DMS79 treated with DMSO at 0.1 percent for 48 hours (cell line): ENCODE data around the gene OXSR1.
A peak's percentile ranks its signal among the peaks of the same experiment; 100 is the strongest.

Experiments
- DNase-seq: peaks from one replicate; lab custom pipeline; 2025; lab: John Stamatoyannopoulos, UW

OXSR1 gene

DNA sequence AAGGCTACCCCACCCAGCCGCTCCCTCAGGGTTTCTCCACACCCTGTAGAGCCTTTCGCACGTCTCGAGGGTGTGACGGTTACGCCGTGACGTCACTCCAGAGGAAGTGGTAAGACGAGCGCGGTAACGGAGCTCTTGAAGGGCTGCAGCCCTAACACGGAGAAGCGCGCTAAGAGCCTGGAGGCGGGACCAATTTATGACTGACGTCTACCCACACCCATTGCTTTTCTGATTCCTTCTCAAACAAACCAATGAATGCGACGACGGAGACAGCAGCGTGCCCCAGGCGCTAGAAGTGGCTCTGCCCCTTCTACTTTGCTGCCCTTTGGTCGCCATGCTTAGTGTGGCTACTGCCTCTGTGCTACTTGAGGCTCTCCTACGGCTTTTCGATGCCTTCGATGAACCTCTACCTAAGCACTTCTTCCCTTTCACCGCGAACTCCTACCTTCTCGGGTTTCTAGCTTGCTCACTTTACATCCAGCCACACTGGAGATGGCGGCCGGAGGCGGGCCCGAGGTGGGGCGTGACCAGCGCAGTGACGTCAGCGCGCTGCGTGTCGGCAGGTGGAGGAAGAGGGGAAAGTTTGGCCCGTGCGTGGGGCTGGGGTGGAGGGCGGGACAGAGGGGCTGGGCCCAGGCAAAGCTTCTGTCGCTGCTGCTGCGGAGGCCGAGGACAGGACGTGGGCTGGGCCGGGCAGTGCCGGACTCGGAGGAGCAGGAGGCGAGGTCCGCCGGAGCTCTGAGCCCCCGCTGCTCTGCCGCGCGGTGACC, at the start of gene OXSR1:
OXSR1 (plus strand) TSS at position 586 of the 770 bp plus-strand sequence. CDS start 340 bp downstream, outside the sequence.
- DNase-seq, result peak; percentile 91

DNA sequence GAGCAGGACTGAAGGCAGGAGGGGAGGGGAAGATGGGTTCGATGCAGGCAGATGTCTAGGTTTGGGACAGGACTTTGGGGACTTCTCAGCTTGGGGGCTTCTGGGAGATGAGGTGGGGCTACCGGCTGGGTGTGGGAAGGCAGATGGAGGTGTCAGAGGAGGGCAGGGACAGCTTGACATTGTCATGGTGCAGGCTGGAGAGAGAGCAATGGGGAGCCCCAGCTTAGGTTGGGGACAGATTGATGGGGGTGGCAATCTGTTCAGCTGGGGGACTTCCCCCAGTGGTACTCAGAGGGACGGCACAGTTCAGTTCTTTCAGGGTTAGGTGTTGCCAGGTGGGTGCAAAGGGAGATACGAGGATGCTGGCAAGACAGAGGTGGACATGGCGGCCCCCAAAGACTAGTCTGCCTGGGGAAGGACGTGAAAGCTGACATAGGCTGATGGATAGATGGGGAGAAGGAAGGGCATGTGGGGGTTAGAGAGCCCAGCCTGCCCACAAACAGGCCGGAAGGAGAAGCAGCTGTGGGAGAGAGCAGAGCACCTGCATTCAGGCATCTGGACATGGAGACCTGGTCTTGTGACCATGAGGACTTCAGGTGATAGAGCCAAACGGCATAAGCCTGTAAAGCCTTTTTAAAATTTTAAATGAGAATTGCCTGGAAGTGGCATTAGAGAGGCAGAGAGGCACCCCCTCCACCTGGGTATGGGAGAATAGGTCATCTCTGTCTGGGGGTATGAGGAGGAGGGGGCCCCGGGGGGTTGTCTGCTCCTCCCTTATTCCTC, 49.5 kb upstream of the OXSR1 start:
- DNase-seq, result no peak

DNA sequence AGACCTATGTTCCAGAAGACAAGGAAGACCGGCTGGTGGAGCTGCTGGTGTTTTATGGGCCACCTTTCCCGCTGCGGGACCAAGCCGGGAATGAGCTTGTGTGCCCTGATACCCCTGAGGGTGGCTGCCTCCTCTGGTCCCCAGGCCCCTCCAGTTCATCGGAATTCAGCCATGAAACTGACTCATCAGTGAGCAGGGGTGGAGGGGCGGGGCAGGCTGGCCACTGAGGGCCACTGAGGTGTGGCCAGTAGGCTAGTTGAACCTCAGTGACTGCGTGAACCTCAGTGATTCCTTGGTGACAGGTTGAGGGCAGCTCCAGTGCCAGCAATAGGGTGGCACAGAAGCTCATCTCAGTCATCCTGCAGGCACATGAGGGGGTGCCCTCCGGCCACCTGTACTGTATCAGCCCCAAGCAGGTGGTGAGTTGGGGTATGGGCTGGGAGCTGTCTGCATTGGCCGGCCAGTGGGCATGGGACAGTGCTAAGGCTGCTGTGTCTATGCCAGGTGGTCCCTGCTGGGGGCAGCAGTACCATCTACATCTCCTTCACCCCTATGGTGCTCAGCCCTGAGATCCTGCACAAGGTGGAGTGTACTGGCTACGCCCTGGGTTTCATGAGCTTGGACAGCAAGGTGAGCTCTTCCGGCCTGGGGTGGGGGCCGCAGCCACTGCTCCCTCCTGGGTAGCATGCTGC, 48.7 kb upstream of the OXSR1 start:
- DNase-seq, result no peak

DNA sequence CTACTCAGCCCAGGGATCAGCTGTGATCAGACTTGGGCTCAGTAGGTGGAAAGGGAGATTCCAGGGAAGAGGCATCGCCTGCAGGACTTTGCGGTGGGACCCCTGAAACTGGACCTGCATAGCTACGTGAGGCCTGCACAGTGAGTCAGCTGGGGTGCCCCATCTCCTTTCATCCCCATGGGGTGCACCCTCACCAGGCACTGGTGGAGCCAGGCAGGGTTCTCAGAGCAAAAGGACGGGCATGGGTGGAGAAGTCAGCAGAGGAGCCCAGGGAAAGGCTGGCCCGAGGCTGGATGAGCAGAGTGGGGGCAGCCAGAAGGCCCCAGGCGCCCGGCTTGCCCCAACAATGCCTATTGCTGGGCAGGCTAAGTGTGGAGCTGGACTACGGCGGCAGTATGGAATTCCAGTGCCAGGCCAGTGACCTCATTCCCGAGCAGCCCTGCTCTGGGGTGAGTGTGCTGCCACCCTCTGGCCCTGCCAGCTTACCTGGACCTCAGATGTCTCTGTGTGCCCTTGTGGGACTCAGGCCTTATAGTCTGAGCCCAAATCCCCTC, 48.1 kb upstream of the OXSR1 start:
- DNase-seq, result no peak

DNA sequence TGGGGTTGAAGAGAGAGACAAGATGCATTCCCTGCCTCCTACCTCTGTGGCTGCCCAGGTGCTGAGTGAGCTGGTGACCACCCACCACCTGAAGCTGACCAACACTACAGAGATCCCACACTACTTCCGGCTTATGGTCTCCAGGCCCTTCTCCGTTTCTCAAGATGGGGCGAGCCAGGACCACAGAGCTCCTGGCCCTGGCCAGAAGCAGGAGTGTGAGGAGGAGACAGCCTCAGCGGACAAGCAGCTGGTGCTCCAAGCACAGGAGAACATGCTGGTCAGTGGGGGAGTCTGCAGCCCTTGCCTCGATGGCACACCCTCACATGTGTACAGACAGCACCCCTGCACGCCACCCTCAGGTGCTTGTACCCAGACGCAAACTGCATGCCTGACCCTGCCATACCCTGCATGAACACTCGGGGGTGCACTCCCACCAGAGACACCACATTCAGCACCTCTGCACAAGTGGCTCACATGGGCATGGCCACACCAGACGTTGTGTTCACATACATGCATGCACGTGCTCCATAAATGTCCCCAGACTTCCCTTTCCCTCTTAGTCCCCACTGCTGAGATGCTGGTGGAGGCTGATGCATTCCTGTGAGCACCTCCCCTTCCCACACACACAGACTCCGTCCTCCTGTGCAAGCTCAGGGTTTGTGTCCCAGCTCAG, 47.5 kb upstream of the OXSR1 start:
- no peak for DNase-seq

DNA sequence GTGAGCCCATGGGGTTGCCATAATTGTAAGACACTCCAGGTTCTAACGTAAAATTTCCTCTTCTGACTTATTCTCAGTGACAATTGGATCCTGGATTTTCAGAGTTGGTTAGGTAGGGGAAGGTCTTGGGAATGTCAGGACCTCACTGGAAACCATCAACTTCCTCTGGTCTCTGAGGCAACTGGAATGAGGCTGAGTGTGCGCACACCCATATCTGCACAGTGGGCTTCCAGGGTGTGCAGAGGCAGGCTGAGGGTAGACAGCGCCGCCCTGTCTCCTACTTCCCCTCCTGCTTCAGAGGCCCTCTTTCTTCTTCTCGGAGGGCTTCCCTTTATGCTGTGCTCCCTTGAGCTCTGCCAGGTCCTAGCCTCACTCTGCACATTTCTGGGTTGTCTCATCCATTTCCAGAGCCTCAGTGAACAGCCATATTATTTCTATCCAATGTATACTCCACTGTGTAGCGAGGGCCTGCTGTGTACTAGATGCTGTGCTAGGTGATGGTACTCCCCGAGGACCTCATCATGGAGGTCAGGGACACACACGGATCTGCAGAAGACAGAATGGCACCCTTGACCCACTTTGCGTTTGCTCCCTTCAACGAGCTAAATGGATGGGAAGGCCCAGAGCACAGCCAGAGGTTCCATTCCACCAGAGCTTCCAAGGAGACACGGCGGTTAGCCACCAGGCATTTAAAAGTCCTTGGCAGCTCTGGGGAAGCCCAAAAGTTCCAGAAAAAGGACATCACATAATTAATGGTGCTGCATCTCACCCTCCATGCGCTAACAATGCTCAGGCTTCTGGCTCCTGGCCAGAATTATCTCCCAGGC, 46.7 kb upstream of the OXSR1 start:
- no peak for DNase-seq

DNA sequence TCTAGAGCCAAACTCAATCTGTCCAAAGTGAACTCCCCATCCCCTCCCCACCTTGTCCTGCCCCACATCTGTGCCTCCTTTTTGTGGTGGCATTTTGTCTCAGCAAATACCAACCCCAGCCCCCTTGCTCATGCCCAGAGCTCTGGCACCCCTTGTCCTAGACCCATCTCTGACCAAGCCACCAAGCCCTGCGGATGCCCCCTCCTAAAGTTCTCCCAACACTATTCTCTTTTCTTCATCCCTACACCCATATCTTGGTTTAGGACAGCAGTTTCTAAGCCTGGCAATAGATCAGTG, 46.1 kb upstream of the OXSR1 start:
- no peak for DNase-seq

DNA sequence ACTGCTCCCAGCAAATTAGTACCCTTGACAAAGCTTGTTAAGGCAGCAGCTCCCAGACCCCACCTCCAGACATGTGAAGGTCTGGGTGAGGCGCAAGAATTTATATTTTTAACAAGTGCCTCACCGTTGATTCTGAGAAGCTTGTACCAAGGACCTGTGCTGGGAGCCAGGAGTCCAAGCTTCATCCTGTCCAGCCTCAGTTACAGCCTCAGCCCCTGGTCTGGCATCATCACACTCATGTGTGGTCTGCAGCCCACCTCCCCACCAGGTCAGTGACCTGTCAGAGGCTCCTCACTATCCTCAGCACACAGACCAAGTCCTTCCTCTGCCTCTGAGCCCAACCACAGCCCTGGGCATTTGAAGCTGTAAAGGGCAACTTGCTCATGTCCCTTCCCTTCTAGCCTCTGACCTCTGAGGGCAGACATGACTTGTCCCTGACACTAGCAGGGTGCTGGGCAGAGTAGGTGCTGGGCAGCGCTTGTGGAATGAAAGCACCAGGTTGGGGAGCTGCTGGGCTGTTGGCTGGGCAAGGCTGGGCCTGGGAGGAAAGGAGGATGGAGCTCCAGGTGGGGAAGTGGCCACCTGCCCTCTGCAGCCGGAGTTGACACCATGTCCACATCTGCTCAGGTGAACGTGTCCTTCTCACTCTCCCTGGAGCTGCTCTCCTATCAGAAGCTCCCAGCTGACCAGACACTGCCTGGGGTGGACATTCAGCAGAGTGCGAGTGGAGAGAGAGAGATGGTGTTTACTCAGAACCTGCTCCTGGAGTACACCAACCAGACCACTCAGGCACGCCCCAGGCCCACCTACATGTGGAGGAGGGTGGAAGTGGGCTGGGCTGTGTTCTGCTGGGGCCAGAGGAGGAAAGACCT, 45.3 kb upstream of the OXSR1 start:
- no peak for DNase-seq

DNA sequence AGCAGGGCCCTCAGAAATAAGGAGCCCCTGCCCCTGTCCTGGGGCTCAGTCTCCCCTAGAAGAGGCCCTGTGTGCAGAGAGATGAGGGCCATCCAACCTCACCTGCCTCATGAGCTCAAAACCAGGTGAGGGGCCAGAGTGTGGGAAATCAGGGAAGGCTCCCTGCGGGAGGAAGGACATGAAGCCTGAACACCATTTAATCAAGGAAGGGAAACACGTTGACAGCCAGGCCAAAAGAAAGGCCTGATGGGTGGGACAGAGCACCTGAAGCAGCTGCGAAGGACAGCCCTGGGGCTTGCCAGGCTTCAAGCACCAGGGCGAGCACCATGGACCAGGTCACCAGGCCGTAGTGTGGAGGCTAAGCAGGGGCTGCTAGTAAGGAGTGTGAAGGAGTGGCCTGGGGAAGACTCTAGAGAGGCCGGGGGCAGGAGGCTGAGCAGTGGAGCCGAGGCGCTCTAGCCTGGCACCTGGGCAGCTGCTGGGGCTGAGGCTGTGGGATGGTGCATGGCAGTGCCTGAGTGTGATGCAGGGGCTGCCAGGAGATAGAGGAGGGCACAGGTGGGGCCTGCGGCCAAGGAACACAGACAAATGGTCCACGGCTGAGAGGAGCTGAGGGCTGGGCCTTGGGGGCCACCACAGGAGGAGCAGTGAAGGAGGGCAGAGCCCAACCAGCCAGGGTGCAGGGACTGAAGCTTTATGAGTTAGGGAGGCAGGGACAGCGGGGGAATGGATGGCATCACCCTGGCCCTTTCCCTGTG, 44.5 kb upstream of the OXSR1 start:
- no peak for DNase-seq

DNA sequence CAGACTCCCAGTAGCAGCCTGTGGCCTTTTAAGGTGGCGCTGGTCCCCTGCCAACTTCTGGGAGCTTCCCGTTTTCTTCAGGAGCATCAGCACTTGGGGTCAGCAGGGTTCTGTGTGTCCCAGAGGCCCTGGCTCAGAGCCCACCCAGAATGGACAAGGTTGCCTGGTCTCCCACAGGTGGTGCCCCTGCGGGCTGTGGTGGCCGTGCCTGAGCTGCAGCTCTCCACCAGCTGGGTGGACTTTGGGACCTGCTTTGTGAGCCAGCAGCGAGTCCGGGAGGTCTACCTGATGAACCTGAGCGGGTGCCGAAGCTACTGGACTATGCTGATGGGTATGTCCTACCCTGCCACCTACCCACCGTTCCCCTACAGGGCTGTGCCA, 43.9 kb upstream of the OXSR1 start:
- DNase-seq, result no peak

DNA sequence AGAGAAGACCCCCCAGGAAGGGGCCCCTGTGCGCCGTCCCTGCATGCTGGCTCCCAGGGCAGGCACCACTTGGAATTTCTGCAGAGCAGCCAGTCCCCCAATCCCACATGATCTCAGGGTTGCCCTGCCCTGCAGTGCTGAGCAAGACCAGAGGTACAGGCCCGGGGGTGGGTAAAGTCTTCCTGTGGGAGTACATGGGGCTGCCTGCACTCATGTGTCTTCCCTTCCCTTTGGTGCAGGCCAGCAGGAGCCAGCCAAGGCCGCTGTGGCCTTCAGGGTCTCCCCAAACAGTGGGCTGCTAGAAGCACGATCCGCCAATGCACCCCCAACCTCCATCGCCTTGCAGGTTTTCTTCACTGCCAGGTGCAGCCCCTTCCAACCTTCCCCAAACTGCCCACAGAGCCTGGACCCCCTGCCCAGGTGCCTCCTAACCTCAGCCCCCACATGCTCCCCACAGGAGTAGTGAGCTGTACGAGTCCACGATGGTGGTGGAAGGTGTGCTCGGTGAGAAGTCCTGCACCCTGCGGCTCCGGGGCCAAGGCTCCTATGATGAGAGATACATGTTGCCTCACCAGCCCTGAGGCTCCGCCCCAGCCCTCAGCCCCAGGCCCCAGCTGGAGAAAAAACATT, 43.4 kb upstream of the OXSR1 start:
- no peak for DNase-seq

DNA sequence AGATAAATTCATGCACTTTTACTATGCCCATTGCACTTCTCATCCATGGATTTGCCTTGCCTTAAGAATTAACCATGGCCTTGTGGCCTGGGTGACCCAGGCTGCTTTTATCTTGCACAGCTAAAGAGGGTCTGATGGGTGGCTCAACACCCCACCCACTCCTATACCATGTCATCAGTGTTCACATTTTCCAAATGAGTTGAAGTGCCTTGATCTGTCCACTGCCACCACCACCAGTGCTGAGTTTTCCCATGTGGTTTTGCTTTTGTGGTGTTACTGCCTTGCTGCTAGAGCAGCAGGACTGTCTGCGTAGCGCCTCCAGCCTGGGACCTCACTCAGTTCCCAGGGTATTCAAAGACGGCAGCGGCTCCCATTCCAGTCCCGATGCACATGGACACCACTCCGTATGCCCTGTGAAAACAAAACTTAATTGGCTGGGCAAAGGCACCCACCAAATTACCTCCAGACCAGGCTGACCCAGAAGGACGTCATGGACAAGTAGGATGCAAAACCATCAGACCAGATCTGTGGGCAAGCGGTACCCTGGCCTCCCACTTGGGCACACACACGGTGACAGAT, 42.5 kb upstream of the OXSR1 start:
- no peak for DNase-seq

DNA sequence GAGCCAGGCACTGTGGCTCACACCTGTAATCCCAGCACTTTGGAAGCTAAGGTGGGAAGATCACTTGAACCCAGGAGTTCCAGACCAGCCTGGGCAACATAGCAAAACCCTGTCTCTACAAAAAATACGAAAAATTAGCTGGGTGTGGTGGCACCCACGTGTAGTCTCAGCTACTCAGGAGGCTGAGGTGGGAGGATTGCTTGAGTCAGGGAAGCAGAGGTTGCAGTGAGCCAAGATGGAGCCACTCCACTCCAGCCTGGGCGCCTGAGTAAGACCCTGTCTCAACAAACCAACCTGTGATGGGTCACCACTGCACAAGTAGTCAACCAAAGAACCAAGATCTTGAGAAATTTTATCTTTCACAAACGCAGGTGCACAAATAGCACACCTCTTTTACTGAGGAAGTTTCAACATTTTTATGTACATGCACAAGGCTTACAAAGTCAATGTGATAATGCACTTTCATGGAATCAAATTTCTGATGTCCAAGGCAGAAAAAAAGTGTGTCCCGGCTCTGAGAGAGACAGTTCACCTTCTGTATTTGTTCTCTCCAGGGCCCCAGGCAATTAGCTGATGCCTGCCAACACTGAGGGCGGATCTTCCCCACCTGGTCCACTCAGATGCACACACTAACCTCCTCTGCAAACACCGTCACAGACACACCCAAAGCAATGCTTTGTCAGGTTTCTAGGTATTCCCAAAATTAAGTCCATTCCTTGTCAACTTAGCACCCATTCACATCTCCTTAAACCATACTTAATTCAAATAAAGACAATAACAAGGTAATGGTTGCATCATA, 40.8 kb upstream of the OXSR1 start:
- no peak for DNase-seq

DNA sequence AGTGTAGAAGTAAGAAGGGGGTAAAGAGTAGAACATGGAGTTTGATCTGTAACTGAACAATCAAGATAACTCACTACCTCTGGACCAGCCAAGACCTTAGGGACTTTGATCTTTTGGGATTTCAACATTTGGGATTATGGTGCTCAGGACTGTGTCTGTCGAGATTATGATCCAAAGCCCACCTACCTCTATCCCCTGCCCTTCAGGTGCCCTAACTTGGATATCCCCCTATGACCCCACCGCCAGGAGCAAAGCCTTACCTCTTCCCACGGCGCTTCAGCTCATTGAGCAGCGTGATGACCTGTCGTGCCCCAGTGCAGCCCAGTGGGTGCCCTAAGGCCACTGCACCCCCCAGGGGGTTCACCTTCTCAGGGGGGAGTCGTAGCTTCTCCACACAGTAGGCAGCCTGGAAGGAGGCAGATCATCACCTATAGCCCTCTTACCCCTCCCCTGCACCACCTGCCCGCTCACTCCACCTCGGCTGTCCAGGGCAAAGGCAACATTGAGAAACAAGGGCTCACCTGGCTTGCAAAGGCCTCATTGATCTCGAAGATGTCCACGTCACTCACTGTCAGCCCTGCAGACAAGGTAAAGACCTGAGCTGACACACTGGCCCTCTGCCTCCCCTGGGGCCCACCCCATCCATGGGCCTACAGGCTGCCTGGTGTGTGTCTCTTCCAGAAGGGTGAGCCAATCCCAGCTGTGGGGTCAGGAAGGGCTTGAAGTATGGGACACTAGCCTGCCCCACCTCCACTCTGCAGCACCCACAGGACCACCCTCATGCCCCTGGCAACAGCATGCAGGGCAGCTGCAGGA, 39.8 kb upstream of the OXSR1 start:
- DNase-seq, result no peak

DNA sequence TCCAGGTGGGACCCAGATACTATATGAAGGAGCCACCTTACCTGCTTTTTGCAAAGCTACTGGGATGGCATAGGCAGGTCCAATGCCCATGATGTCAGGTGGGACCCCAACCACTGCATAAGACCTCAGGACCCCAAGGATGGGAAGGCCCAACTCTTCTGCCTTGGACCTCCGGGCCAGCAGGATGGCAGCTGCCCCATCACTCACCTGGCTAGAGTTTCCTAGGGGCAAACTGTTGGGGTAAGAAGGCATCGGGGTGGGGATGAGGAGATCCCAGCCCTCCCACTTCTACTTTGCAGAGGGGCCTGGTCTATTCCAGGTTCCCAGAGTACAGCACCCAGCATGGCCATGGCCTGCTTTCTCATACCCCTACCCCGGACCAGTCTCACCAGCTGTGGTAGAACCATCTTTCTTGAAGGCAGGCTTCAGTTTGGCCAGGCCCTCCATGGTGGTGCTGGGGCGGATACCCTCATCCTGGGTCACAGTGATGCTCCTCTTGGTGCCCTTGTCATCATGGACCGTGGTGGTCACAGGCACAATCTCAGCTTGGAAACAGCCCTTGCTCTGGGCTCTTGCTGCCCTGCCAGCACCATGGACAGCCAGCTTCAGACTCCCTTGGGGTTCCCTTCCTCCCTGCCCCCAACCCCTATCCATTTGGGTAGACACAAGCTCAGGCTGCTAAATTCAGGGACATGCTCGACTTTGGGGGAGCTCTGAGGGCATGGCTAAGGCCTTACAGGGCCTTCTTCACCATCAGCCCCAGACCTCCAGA, 39.0 kb upstream of the OXSR1 start:
- no peak for DNase-seq

DNA sequence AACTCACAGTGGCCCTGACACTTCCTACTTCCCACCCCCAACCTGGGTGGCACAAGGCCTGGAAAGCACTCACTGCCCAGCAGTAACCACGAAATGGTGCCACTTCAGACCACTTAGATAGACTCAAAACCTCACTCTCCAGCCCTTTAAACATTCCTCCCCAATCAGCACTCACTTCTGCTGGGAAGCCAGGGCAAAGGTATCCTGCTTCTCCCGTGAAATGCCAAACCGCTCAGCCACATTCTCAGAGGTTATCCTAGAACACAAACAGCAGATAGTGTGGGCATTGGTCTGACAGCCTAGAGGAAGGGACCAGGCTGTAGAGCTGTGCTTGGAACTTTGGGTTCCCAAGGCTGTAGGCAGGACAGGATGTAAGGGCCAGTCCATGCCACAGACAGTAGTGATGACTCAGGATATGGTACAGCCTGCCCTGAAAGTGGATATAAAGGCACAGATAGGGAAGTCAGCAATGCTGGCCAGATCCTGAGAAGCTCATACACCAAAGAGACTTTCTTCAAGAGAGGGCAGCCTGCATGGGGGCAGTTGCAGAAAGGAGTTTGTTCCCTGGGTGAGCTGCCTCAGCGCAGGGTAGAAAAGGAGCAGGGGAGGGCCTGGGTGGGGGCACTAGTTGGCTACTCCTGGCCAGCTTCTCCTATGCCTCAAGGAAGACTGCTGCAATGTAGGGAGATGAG, 37.6 kb upstream of the OXSR1 start:
- DNase-seq, result no peak
